HG03558 (cell line): Measurements from ENCODE around the gene RRP9.
"Not testable (repeated sequence)": the region's sequence is repeated elsewhere in the genome, so short reads cannot be mapped to it uniquely, and the experiment has no call there.

ENCODE experiments used
- ATAC-seq: cut with Tn5 transposase; IDR thresholded peaks from one replicate; pipeline ENCODE4 v1.9.1; 2021; ENCODE audit warnings: moderate number of reproducible peaks; ENCODE audit not compliant: unreplicated experiment; ENCODE audit errors: extremely low read depth

The RRP9 gene, protein sequence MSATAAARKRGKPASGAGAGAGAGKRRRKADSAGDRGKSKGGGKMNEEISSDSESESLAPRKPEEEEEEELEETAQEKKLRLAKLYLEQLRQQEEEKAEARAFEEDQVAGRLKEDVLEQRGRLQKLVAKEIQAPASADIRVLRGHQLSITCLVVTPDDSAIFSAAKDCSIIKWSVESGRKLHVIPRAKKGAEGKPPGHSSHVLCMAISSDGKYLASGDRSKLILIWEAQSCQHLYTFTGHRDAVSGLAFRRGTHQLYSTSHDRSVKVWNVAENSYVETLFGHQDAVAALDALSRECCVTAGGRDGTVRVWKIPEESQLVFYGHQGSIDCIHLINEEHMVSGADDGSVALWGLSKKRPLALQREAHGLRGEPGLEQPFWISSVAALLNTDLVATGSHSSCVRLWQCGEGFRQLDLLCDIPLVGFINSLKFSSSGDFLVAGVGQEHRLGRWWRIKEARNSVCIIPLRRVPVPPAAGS

DNA sequence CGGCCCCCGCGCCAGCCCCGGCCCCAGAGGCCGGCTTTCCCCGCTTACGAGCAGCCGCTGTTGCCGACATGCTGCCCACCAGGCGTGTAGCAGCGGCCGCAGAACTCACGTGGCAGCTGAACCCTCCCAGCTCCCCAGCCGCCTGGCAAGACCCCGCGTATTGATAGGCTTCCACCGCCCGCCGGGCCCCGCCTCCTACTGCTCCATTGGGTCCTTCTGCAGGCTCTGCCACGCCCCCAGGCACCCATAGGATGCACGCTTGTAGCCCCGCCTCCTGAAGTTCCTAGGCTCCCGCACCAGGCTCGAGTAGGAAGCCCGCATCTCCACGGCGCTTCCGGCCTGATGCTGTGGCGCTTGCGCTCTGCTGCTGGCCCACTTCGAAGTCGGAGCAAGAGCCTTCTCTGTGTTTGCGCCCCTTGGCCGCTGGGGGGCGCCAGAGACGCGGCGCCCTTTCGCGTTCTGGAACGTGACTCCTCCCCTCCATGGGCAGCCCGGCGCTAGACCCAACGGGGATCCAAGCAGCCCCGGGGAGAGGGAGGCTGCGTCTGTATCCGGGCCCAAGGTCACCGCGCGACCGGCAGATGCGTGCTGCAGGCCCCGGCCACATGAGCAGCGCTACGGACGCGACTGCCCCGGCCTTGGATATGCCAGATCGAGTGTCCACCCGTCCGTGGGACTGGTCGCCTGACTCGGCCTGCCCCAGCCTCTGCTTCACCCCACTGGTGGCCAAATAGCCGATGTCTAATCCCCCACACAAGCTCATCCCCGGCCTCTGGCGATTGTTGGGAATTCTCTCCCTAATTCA is at the start of gene RRP9, which contains the start of gene PARP3:
Gene RRP9, minus strand, starts transcription at position 107 of the 805 bp plus-strand sequence. Its CDS starts 37 bp downstream, at position 70.
Gene PARP3, plus strand, starts transcription at position 566 of the 805 bp plus-strand sequence. CDS start 993 bp downstream, outside the sequence.
- peak; percentile 85 for ATAC-seq

DNA sequence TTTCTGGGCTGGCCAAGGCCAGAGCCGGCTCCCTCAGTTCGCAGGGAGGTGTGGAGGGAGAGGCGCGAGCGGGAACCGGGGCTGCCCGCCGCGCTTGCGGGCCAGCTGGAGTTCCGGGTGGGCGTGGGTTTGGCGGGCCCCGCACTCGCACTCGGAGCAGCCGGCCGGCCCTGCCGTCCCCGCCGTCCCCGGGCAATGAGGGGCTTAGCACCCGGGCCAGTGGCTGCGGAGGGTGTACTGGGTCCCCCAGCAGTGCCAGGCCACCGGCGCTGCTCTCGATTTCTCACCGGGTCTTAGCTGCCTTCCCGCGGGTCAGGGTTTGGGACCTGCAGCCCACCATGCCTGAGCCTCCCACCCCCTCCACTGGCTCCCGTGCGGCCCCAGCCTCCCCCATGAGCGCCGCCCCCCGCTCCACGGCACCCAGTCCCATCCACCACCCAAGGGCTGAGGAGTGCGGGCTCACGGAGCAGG is 48.8 kb upstream of the RRP9 start:
- ATAC-seq: not testable (repeated sequence)

DNA sequence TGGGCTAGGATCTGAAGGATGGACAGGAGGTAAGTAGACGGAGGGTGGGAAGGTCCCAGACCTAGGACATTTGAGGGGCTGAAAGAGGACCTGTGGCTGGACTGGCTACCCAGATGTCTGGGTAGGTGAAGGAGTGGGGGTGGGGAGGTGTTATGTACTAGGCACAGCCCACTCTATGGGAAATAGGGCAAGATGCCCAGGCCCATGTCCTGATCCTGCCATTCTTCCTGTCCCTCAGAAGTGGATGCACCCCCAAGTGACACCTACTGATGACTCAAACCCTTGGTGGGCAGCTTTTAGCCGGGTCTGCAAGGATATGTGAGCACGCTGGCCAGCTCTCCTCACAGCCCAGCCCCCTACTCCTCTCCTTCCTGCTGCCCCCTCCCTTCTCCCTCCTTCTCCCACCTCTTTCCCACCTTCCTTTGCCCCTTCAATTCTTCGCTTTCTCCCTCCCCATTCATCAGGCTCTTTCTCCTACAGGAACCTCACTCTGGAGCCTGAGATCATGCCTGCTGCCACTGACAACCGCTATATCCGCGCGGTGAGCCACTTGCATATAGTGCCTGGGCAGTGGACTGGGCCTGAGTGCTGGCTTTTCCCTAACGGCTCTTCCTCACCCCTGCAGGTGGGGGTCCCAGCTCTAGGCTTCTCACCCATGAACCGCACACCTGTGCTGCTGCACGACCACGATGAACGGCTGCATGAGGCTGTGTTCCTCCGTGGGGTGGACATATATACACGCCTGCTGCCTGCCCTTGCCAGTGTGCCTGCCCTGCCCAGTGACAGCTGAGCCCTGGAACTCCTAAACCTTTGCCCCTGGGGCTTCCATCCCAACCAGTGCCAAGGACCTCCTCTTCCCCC is 46.8 kb upstream of the RRP9 start:
- no peak for ATAC-seq

DNA sequence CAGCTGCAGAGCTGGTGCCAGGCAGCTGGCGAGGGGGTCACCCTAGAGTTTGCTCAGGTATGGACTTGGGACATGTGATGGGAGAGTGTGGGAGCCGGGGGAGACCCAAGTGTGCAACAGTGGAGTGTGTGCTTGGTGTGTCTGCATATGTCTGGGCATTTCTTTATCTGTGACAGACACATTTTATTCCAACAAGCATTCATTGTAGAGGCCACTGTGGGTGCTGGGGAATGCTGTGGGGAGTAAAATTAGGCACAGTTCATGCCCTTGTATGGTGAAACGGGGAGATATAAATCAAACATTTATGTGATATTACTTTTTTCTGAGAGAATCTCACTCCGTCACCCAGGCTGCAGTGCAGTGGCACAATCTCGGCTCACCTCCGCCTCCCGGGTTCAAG is 45.9 kb upstream of the RRP9 start:
- ATAC-seq: no peak

DNA sequence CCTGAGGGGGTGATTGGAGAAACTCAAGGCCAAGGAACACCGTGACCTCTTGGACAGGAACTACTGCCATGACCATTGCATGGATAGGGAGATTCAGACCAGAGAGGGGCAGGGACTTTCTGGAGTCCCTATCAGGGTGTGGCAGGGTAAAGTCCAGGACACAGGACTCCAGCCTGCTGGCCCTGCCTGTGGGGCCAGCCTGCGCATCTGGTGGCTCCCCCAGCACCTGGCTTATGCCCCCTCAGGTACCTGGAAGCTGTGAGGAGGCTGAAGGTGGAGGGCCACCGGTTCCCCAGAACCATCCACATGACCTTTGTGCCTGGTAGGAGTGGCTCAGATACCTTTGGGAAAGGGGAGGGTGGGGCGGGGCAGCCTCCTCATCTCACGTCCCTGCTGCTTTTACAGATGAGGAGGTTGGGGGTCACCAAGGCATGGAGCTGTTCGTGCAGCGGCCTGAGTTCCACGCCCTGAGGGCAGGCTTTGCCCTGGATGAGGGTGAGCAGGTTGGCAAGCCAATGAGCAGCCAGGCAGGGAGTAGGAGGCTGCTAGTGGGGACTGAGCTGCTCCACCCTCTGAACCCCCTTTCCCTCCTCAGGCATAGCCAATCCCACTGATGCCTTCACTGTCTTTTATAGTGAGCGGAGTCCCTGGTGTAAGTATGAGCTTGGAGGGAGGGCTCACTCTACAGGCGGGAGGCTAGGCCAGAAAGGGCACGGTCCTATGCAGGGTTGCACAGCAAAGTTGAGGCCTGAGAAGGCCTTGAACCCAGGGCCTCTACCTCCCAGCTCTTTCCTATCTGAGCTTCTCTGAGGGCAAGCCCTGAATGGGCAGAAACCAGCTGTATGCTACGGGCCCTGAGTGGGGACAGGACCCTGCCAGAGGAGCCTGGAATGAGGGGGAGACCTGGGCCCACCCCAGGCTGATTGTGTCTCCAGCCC is 44.6 kb upstream of the RRP9 start:
- no peak for ATAC-seq

DNA sequence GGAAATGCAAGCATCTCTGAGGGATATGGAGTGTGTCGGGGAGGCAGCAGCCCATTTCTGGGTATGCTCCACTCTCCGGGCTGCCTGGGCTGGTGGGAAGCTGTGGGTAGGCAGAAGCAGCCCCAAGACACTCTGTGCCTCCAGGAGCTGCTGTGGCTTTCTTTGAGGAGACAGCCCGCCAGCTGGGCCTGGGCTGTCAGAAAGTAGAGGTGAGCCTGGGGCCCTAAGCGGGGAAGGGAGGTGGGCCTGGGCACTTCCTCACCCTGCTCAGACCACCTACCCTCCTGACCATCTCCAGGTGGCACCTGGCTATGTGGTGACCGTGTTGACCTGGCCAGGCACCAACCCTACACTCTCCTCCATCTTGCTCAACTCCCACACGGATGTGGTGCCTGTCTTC is 43.4 kb upstream of the RRP9 start:
- ATAC-seq: no peak

DNA sequence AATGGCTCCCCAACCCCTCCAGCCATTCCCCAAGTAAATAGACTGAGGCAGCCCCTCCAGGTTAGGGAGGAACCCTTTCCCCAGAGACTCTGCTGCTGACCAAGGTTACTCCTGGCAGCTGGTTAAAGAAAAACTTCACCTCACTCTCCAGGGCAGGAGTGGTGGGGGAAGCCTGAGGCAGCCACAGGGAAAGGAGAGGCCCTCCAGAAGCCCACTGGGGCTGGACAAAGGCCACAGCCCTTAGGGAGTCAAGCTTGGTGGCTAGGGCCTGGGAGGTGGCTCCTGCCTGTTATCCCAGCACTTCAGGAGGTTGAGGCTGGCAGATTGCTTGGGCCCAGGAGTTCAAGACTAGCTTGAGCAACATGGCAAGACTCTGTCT is 42.6 kb upstream of the RRP9 start:
- ATAC-seq: no peak

DNA sequence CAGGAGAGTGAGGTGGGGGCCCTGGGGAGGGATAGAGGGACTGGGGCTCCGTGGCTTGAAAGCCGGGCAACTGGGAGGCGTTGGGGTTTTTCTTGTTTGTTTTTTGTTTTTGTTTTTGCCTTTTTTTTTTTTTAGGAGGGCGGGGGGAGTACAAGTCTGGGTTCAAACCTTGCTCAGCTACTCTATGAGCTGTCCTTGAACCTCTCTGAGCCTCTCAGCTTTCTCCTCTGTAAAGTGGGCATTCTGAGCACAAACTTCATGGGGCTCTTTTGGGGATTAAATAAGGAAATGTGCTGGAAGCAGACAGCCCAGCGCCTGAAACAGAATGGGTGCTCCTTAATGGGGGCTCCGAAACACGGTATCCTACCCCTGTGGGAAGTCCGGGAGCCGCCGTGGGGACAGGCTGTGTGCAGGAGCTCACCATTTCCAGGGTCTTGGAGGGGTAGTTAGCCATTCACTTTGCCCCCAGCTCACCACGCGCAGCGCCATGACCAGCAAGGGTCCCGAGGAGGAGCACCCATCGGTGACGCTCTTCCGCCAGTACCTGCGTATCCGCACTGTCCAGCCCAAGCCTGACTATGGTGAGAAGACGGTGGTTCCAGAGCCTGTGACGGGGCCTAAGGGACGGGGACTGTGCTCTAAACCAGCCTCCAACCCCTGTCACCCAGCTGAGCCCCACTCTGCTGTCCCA is 42.0 kb upstream of the RRP9 start:
- no peak for ATAC-seq

DNA sequence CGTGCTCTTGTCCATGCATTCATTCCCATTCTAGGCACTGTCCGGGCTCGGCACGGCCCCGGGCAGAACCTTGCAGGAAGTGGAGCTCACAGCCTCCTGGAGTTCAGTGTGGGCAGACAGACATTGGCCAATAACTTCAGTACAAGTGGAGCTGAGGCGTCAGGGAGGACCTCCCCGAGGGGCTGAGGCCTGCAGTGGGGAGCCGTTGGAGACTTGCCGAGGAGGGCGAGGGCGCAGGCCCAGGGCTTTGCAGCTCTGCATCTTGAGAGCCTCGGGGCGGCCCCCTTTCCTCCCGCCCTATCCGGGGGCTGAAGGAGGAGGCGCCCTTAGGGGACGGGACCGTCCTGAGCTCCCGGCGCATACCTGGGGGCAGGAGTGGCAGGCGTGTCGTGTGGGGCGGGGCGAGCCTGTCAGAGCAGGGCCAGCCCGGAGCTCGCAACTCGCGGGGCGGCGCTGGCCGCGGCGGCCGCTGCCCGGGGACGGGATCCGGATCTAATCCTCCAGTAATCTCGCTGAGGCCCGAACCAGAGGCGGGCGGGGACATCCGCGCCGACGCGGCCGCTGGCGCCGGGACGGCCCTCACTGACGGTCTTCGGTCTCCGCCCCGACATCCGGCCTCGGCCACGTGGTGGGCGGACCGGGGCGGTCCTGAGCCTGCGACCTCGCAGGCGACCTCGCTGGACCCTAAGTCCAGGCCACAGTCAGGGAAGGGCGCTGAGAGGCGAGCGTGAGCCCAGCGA is 41.3 kb upstream of the RRP9 start, which contains the start of gene ACY1:
Gene ACY1, plus strand, starts transcription at position 698 of the 740 bp plus-strand sequence. CDS start 530 bp downstream, outside the sequence.
- no peak for ATAC-seq

DNA sequence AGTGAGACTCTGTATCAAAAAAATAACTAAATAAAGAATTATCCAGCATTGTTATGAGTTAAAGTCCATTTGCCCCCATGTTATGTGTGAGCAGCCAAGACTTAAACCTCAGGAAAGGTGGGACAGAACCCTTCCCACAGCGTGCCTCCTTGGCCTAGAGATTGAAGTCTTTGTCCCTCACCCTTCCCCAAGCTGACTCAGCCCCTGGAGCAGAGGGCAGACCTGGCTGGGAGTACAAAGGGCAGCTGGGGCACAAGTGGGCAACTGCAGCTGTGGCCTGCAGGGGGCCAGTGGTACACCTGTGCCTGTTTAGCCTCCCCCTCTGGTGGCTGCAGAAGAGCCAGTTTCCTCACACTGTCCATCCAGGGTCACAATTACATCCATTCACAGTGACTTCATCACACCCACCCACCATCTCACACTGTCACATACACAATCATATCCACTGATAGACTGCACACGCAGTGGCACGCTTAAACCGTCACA is 40.7 kb upstream of the RRP9 start:
- ATAC-seq: no peak

DNA sequence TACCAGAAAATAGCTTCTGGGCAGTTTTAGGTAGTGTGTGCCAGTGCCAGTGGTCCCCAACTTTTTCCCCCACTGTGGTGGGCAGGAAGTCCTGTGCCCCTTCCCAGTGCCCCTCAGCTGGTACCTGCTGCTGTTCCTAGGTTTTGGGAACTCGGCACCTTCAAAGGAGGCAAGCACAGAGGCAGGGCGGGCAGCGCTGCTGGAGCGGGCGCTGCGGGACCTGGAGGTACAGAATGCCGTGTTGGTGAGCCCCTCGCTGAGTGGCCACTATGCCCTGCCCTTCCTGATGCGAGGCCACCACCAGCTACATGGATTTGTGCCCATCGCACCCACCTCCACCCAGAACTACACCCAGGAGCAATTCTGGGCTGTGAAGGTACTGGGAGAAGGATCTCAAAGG is 38.5 kb upstream of the RRP9 start:
- no peak for ATAC-seq

DNA sequence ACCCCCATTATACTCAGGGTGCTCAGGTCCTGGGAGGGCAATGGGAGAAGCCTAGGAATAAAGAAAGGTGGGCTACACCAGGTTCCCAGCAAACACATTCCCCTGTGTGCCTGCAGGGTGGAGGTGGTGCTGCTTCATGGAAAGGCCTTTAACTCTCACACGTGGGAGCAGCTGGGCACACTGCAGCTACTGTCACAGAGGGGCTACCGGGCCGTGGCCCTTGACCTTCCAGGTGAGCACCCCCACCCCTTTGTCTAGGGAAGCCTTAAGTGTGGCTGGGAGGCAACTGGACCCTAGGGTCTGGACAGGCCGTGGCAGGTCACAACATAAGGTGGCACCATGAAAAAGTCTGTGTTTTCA is 36.4 kb upstream of the RRP9 start:
- no peak for ATAC-seq

DNA sequence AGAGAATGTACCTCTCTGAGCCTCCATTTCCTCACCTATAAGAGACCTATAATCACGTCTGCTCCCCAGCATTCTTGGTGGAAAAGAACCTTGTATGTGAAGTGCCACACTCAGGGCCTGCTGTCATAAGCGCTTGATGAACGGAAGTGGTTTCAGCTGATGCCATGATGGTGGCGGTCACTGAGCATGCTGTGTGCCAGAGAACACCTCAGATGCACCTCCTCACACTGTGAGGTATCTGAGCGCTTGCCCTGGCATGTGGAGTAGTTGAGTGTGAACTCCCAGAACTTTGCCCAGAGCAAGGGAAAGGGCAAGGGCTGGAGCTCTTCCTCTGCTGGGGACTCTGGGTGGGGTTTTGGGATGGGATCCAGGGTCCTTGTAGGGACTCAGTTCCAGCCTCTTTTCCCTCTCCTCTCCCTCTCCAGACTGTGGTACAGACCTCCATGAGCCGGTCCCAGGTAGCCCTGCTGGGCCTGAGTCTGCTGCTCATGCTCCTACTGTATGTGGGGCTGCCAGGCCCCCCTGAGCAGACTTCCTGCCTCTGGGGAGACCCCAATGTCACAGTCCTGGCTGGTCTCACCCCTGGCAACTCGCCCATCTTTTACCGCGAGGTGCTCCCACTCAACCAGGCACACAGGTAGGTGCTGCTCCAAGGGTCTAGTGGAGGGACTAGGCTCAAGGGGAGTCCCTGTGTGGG is 35.9 kb upstream of the RRP9 start:
- no peak for ATAC-seq

DNA sequence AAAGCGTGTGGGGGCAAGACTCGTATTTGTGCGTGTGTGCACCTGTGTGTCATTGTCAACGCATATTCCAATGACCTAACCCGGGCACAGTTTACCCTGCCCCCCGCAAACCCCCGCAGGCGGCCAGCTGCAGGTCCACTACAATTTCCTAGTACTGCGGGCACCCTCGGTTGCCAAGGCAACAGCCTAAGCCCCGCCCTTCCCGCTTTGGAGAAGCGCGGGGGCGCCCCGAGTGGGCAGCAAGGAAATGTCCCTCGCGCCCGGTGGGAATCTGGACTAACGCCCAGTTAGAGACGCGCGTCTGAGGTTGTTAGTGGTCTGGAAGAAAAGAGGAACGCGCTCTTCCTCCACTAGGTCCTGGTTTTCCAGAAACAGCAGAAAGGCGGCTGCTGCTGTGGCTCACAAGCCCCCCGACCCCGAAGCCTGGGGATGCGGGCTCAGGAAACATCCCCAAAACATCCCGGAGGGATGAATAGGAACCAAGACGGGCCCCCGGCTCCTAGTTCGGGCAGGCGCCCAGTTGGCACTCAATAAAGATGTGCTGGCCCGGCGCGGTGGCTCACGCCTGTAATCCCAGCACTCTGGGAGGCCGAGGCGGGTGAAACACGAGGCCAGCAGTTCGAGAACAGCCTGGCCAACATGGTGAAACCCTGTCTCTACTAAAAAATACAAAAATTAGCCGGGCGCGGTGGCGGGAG is 34.3 kb upstream of the RRP9 start:
- ATAC-seq: no peak

DNA sequence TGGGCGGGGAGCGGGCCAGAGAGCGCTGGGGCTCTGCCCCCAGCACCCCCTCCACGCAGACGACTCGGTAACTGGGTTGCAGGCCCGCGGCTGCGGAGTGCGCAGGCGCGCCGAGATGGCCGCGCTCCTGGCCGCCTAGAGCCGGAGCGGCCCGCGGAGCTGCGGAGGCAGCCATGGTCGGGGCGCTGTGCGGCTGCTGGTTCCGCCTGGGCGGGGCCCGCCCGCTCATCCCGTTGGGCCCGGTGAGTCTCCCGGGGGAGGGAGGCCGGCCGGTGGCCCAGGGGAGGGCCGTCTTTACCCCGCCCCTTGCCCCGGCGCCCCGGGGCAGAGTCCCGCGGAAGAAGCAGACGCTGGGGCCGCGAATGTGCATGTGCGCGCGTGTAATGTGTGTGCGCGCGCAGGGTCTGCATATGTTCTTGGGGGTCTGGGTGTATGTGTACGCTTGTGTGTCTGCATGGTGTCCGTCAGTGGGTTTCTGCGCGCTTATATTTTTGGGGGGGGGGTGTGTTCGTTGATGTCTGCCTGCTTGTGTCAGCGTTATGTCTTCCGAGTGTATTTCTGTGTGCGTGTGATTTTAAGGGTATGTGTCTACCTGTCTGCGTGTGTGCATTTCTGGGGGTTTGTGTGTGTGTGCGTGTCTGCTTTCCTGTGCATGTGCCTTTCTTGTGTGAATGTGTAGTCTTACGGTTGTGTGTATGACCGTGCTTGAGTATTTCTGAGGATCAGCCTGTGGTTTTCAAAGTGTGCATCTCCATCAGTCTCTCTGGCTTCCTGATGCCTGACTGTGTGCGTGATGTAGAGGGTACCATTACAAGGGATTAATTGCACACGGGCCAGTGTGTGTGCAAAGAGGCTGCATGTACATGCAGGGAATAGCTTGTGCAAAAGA is 33.5 kb upstream of the RRP9 start, which contains the start of gene ABHD14A:
Gene ABHD14A, plus strand, starts transcription at position 102 of the 889 bp plus-strand sequence. Its CDS starts 72 bp downstream, at position 174.
- ATAC-seq: peak; percentile 49
